Measurements from ENCODE around the gene ACP1. TPM values are rescaled to one million over a fixed set of nuclear protein-coding genes. Genes with fewer than 3 reads are reported as not detected.

Gene ACP1
- total RNA-seq (99.2 TPM), polyA plus RNA-seq (108 TPM)
- long read RNA-seq, donor 1, transcript ACP1-202 (6 exons, 1,552 nt) = minor isoform, 5 of 17 reads
- long read RNA-seq, donor 1, transcript ACP1-201 (6 exons, 1,549 nt) = major isoform, 10 of 17 reads
- long read RNA-seq, donor 1, partial matches to known transcripts = 0 of 17 reads
- long read RNA-seq, donor 1, other reads (novel, unspliced or antisense) = 0 of 17 reads
- long read RNA-seq, donor 2, transcript ACP1-202 (6 exons, 1,552 nt) = minor isoform, 34 of 149 reads
- long read RNA-seq, donor 2, transcript ACP1-209 (7 exons, 577 nt) = minor isoform, 9 of 149 reads
- long read RNA-seq, donor 2, transcript ACP1-201 (6 exons, 1,549 nt) = major isoform, 96 of 149 reads
- long read RNA-seq, donor 2, partial matches to known transcripts = 0 of 149 reads
- long read RNA-seq, donor 2, other reads (novel, unspliced or antisense) = 0 of 149 reads
- long read RNA-seq, donor 3, transcript ACP1-202 (6 exons, 1,552 nt) = minor isoform, 29 of 147 reads
- long read RNA-seq, donor 3, transcript ACP1-209 (7 exons, 577 nt) = minor isoform, 7 of 147 reads
- long read RNA-seq, donor 3, transcript ACP1-201 (6 exons, 1,549 nt) = major isoform, 97 of 147 reads
- long read RNA-seq, donor 3, transcript ACP1-205 (3 exons, 703 nt) = minor isoform, 9 of 147 reads
- long read RNA-seq, donor 3, partial matches to known transcripts = 0 of 147 reads
- long read RNA-seq, donor 3, other reads (novel, unspliced or antisense) = 0 of 147 reads
- long read RNA-seq, donor 4, transcript ACP1-202 (6 exons, 1,552 nt) = minor isoform, 8 of 44 reads
- long read RNA-seq, donor 4, transcript ACP1-201 (6 exons, 1,549 nt) = major isoform, 26 of 44 reads
- long read RNA-seq, donor 4, partial matches to known transcripts = 0 of 44 reads
- long read RNA-seq, donor 4, other reads (novel, unspliced or antisense) = 0 of 44 reads
- long read RNA-seq, donor 5, transcript ACP1-201 (6 exons, 1,549 nt) = major isoform, 95 of 183 reads
- long read RNA-seq, donor 5, transcript ACP1-209 (7 exons, 577 nt) = minor isoform, 7 of 183 reads
- long read RNA-seq, donor 5, transcript ACP1-205 (3 exons, 703 nt) = minor isoform, 8 of 183 reads
- long read RNA-seq, donor 5, transcript ACP1-202 (6 exons, 1,552 nt) = minor isoform, 35 of 183 reads
- long read RNA-seq, donor 5, partial matches to known transcripts = 22 of 183 reads
- long read RNA-seq, donor 5, other reads (novel, unspliced or antisense) = 6 of 183 reads
- long read RNA-seq, donor 6, transcript ACP1-205 (3 exons, 703 nt) = minor isoform, 5 of 82 reads
- long read RNA-seq, donor 6, transcript ACP1-201 (6 exons, 1,549 nt) = major isoform, 47 of 82 reads
- long read RNA-seq, donor 6, transcript ACP1-209 (7 exons, 577 nt) = minor isoform, 5 of 82 reads
- long read RNA-seq, donor 6, transcript ACP1-202 (6 exons, 1,552 nt) = minor isoform, 22 of 82 reads
- long read RNA-seq, donor 6, partial matches to known transcripts = 0 of 82 reads
- long read RNA-seq, donor 6, other reads (novel, unspliced or antisense) = 0 of 82 reads
- long read RNA-seq, donor 7, transcript ACP1-202 (6 exons, 1,552 nt) = minor isoform, 40 of 92 reads
- long read RNA-seq, donor 7, transcript ACP1-201 (6 exons, 1,549 nt) = major isoform, 43 of 92 reads
- long read RNA-seq, donor 7, partial matches to known transcripts = 0 of 92 reads
- long read RNA-seq, donor 7, other reads (novel, unspliced or antisense) = 0 of 92 reads
- long read RNA-seq, donor 8, transcript ACP1-201 (6 exons, 1,549 nt) = major isoform, 21 of 27 reads
- long read RNA-seq, donor 8, partial matches to known transcripts = 0 of 27 reads
- long read RNA-seq, donor 8, other reads (novel, unspliced or antisense) = 0 of 27 reads
- long read RNA-seq, donor 9, transcript ACP1-202 (6 exons, 1,552 nt) = minor isoform, 15 of 86 reads
- long read RNA-seq, donor 9, transcript ACP1-201 (6 exons, 1,549 nt) = major isoform, 53 of 86 reads
- long read RNA-seq, donor 9, transcript ACP1-205 (3 exons, 703 nt) = minor isoform, 6 of 86 reads
- long read RNA-seq, donor 9, partial matches to known transcripts = 7 of 86 reads
- long read RNA-seq, donor 9, other reads (novel, unspliced or antisense) = 0 of 86 reads
- long read RNA-seq, donor 10, transcript ACP1-202 (6 exons, 1,552 nt) = minor isoform, 13 of 76 reads
- long read RNA-seq, donor 10, transcript ACP1-201 (6 exons, 1,549 nt) = major isoform, 55 of 76 reads
- long read RNA-seq, donor 10, partial matches to known transcripts = 0 of 76 reads
- long read RNA-seq, donor 10, other reads (novel, unspliced or antisense) = 0 of 76 reads

- H3K4me1 ChIP-seq (ENCODE audit: control insufficient read depth in 2 of 2, insufficient read depth in 2 of 2, low read length in 2 of 2) = peaks cover 12 to 14% of the 10 kb centered on the region in 2 donors
- H3K27ac ChIP-seq (ENCODE audit: low read depth in 1 of 2, low read length in 1 of 2) = peak within 1 kb of the TSS; percentile 92 to 97
- H3K9me3 ChIP-seq (ENCODE audit: control insufficient read depth in 2 of 2, insufficient read depth in 1 of 2, low read length in 1 of 2) = no peaks in the 10 kb centered on the region
- peak; percentile 79 to 99 (median 93) for DNase-seq (ENCODE audit: low read depth in 6 of 9, low spot score in 9 of 9)
- WGBS = under 1% methylated on average over 73 of the region's 73 CpGs
- peaks cover 0 to 4% of the 10 kb centered on the region in 2 donors for H3K36me3 ChIP-seq (ENCODE audit: control insufficient read depth in 2 of 2, insufficient read depth in 2 of 2, low read length in 1 of 2)
- peaks cover 0 to 13% of the 10 kb centered on the region in 2 donors for H3K27me3 ChIP-seq (ENCODE audit: control insufficient read depth in 2 of 2, insufficient read depth in 1 of 2, low read length in 1 of 2)
- peak within 1 kb of the TSS; percentile 71 to 94 for H3K4me3 ChIP-seq (ENCODE audit: low read length in 2 of 2)
Observed at GRCh38 chr2:264493-265468, at the start of gene ACP1. ACP1 (plus strand) TSS chr2:264947; CDS start chr2:264965, 18 bp downstream.

GRCh38 chr2:216068-216467 is 48.7 kb upstream of the ACP1 start:
- Histone ChIP-seq H3K4me1 (ENCODE audit: control insufficient read depth in 2 of 2, insufficient read depth in 2 of 2, low read length in 2 of 2) (no peaks in the 10 kb centered on the region), H3K4me3 (ENCODE audit: low read length in 2 of 2) (no peak overlapping the region), H3K27ac (ENCODE audit: low read depth in 1 of 2, low read length in 1 of 2) (no peak overlapping the region), H3K9me3 (ENCODE audit: control insufficient read depth in 2 of 2, insufficient read depth in 1 of 2, low read length in 1 of 2) (no peaks in the 10 kb centered on the region), H3K36me3 (ENCODE audit: control insufficient read depth in 2 of 2, insufficient read depth in 2 of 2, low read length in 1 of 2) (peaks cover 0 to 7% of the 10 kb centered on the region in 2 donors), H3K27me3 (ENCODE audit: control insufficient read depth in 2 of 2, insufficient read depth in 1 of 2, low read length in 1 of 2) (no peaks in the 10 kb centered on the region)
- DNase-seq (ENCODE audit: low read depth in 6 of 9, low spot score in 9 of 9) = no peak
- WGBS = 95% methylated on average over 3 of the region's 3 CpGs

- no peaks in the 10 kb centered on the region for H3K27me3 ChIP-seq (ENCODE audit: control insufficient read depth in 2 of 2, insufficient read depth in 1 of 2, low read length in 1 of 2)
- WGBS = 96% methylated on average over 4 of the region's 4 CpGs
- no peak overlapping the region for H3K27ac ChIP-seq (ENCODE audit: low read depth in 1 of 2, low read length in 1 of 2)
- no peaks in the 10 kb centered on the region for H3K9me3 ChIP-seq (ENCODE audit: control insufficient read depth in 2 of 2, insufficient read depth in 1 of 2, low read length in 1 of 2)
- no peak for DNase-seq (ENCODE audit: low read depth in 6 of 9, low spot score in 9 of 9)
- H3K4me3 ChIP-seq (ENCODE audit: low read length in 2 of 2) = no peak overlapping the region
- no peaks in the 10 kb centered on the region for H3K4me1 ChIP-seq (ENCODE audit: control insufficient read depth in 2 of 2, insufficient read depth in 2 of 2, low read length in 2 of 2)
- peaks cover 3 to 5% of the 10 kb centered on the region in 2 donors for H3K36me3 ChIP-seq (ENCODE audit: control insufficient read depth in 2 of 2, insufficient read depth in 2 of 2, low read length in 1 of 2)
Observed at GRCh38 chr2:223451-223850, 41.3 kb upstream of the ACP1 start.

- Histone ChIP-seq H3K4me1 (ENCODE audit: control insufficient read depth in 2 of 2, insufficient read depth in 2 of 2, low read length in 2 of 2) (no peaks in the 10 kb centered on the region), H3K27me3 (ENCODE audit: control insufficient read depth in 2 of 2, insufficient read depth in 1 of 2, low read length in 1 of 2) (no peaks in the 10 kb centered on the region), H3K4me3 (ENCODE audit: low read length in 2 of 2) (no peak overlapping the region), H3K27ac (ENCODE audit: low read depth in 1 of 2, low read length in 1 of 2) (no peak overlapping the region), H3K36me3 (ENCODE audit: control insufficient read depth in 2 of 2, insufficient read depth in 2 of 2, low read length in 1 of 2) (peaks cover 3 to 6% of the 10 kb centered on the region in 2 donors), H3K9me3 (ENCODE audit: control insufficient read depth in 2 of 2, insufficient read depth in 1 of 2, low read length in 1 of 2) (no peaks in the 10 kb centered on the region)
- 96% methylated on average over 6 of the region's 6 CpGs for WGBS
- no peak for DNase-seq (ENCODE audit: low read depth in 6 of 9, low spot score in 9 of 9)
Observed at GRCh38 chr2:223971-224760, 40.6 kb upstream of the ACP1 start.

- WGBS = 97% methylated on average over 9 of the region's 9 CpGs
- no peak overlapping the region for H3K27ac ChIP-seq (ENCODE audit: low read depth in 1 of 2, low read length in 1 of 2)
- peaks cover 7 to 12% of the 10 kb centered on the region in 2 donors for H3K36me3 ChIP-seq (ENCODE audit: control insufficient read depth in 2 of 2, insufficient read depth in 2 of 2, low read length in 1 of 2)
- H3K27me3 ChIP-seq (ENCODE audit: control insufficient read depth in 2 of 2, insufficient read depth in 1 of 2, low read length in 1 of 2) = no peaks in the 10 kb centered on the region
- no peak overlapping the region for H3K4me3 ChIP-seq (ENCODE audit: low read length in 2 of 2)
- H3K4me1 ChIP-seq (ENCODE audit: control insufficient read depth in 2 of 2, insufficient read depth in 2 of 2, low read length in 2 of 2) = no peaks in the 10 kb centered on the region
- no peak for DNase-seq (ENCODE audit: low read depth in 6 of 9, low spot score in 9 of 9)
- H3K9me3 ChIP-seq (ENCODE audit: control insufficient read depth in 2 of 2, insufficient read depth in 1 of 2, low read length in 1 of 2) = no peaks in the 10 kb centered on the region
Observed at GRCh38 chr2:228115-228514, 36.6 kb upstream of the ACP1 start.

GRCh38 chr2:228518-229278 is 36.0 kb upstream of the ACP1 start:
- no peaks in the 10 kb centered on the region for H3K27me3 ChIP-seq (ENCODE audit: control insufficient read depth in 2 of 2, insufficient read depth in 1 of 2, low read length in 1 of 2)
- peaks cover 7 to 12% of the 10 kb centered on the region in 2 donors for H3K36me3 ChIP-seq (ENCODE audit: control insufficient read depth in 2 of 2, insufficient read depth in 2 of 2, low read length in 1 of 2)
- H3K4me3 ChIP-seq (ENCODE audit: low read length in 2 of 2) = no peak overlapping the region
- no peak overlapping the region for H3K27ac ChIP-seq (ENCODE audit: low read depth in 1 of 2, low read length in 1 of 2)
- no peaks in the 10 kb centered on the region for H3K9me3 ChIP-seq (ENCODE audit: control insufficient read depth in 2 of 2, insufficient read depth in 1 of 2, low read length in 1 of 2)
- 96% methylated on average over 8 of the region's 8 CpGs for WGBS
- DNase-seq (ENCODE audit: low read depth in 6 of 9, low spot score in 9 of 9) = no peak
- no peaks in the 10 kb centered on the region for H3K4me1 ChIP-seq (ENCODE audit: control insufficient read depth in 2 of 2, insufficient read depth in 2 of 2, low read length in 2 of 2)
